ENCODE results near the gene GNG8. TPM values are rescaled to one million over a fixed set of nuclear protein-coding genes. Genes with fewer than 3 reads are reported as not detected.

The GNG8 gene
- total and polyA plus RNA-seq, 10 donors: not detected

- no peak for DNase-seq
- WGBS, 5 donors: 22 to 37% (median 32%) methylated on average over 15 to 63 of the region's 63 CpGs
- intact Hi-C loops (cut with DNase I; ENCODE audit: low total_unique reads): no loop called here
- Histone ChIP-seq H3K36me3 (peaks cover 0 to 13% (median 0%) of the 10 kb centered on the region in 6 donors), H3K9me3 (peaks cover 0 to 26% (median 14%) of the 10 kb centered on the region in 8 donors), H3K27ac (no peak overlapping the region), H3K27me3 (replicated peaks in 1 of 7) (peaks cover 0 to 81% (median 31%) of the 10 kb centered on the region in 7 donors), H3K4me1 (peaks cover 0 to 12% (median 4%) of the 10 kb centered on the region in 6 donors), H3K4me3 (peak overlapping the region in 1 of 8 donors; percentile 13)
- TF ChIP-seq POLR2AphosphoS5 (IDR thresholded peaks at IDR 0.05): no peak
- TF ChIP-seq, protein P1, sequence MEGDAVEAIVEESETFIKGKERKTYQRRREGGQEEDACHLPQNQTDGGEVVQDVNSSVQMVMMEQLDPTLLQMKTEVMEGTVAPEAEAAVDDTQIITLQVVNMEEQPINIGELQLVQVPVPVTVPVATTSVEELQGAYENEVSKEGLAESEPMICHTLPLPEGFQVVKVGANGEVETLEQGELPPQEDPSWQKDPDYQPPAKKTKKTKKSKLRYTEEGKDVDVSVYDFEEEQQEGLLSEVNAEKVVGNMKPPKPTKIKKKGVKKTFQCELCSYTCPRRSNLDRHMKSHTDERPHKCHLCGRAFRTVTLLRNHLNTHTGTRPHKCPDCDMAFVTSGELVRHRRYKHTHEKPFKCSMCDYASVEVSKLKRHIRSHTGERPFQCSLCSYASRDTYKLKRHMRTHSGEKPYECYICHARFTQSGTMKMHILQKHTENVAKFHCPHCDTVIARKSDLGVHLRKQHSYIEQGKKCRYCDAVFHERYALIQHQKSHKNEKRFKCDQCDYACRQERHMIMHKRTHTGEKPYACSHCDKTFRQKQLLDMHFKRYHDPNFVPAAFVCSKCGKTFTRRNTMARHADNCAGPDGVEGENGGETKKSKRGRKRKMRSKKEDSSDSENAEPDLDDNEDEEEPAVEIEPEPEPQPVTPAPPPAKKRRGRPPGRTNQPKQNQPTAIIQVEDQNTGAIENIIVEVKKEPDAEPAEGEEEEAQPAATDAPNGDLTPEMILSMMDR (IDR thresholded peaks at IDR 0.05 in 8 of 11, conservative IDR thresholded peaks at IDR 0.05 in 3 of 11): no peak
- no peak for TF ChIP-seq POLR2A (IDR thresholded peaks at IDR 0.05)
Observed at GRCh38 chr19:46648060-46648960, 12.3 kb upstream of the GNG8 start.

GRCh38 chr19:46646402-46646801 lies 10.4 kb upstream of the GNG8 start:
- H3K4me1 ChIP-seq: peaks cover 0 to 12% (median 4%) of the 10 kb centered on the region in 6 donors

GRCh38 chr19:46644720-46645119 lies 8.7 kb upstream of the GNG8 start:
- peaks cover 0 to 69% (median 31%) of the 10 kb centered on the region in 7 donors for H3K27me3 ChIP-seq (replicated peaks in 1 of 7)
- TF ChIP-seq POLR2AphosphoS5 (IDR thresholded peaks at IDR 0.05) (no peak), POLR2A (IDR thresholded peaks at IDR 0.05) (no peak)
- TF ChIP-seq, protein P1 (IDR thresholded peaks at IDR 0.05 in 8 of 11, conservative IDR thresholded peaks at IDR 0.05 in 3 of 11): no peak
- peak overlapping the region in 2 of 8 donors; percentile 9 to 14 for H3K27ac ChIP-seq
- intact Hi-C loops (cut with DNase I; ENCODE audit: low total_unique reads): no loop called here
- H3K4me1 ChIP-seq: peaks cover 2 to 24% (median 9%) of the 10 kb centered on the region in 6 donors
- WGBS, 5 donors: 63 to 80% (median 67%) methylated on average over 3 of the region's 3 CpGs
- H3K4me3 ChIP-seq: no peak overlapping the region
- H3K36me3 ChIP-seq: peaks cover 0 to 13% (median 0%) of the 10 kb centered on the region in 6 donors
- peaks cover 0 to 26% (median 14%) of the 10 kb centered on the region in 8 donors for H3K9me3 ChIP-seq
- no peak for DNase-seq

More at GRCh38 chr19:46646402-46646801, 10.4 kb upstream of the GNG8 start:
- intact Hi-C loops (cut with DNase I; ENCODE audit: low total_unique reads): no loop called here
- H3K4me3 ChIP-seq: no peak overlapping the region
- no peak for DNase-seq
- WGBS, 5 donors: 68 to 85% (median 76%) methylated on average over 3 of the region's 3 CpGs
- H3K36me3 ChIP-seq: peaks cover 0 to 13% (median 0%) of the 10 kb centered on the region in 6 donors
- TF ChIP-seq, protein P1 (IDR thresholded peaks at IDR 0.05 in 8 of 11, conservative IDR thresholded peaks at IDR 0.05 in 3 of 11): no peak
- TF ChIP-seq POLR2A (IDR thresholded peaks at IDR 0.05) (no peak), POLR2AphosphoS5 (IDR thresholded peaks at IDR 0.05) (no peak)
- peaks cover 0 to 26% (median 14%) of the 10 kb centered on the region in 8 donors for H3K9me3 ChIP-seq
- peaks cover 0 to 69% (median 31%) of the 10 kb centered on the region in 7 donors for H3K27me3 ChIP-seq (replicated peaks in 1 of 7)
- H3K27ac ChIP-seq: no peak overlapping the region

- no peak for DNase-seq
- 72 to 83% (median 74%) methylated on average over 2 of the region's 2 CpGs for WGBS, 5 donors
- intact Hi-C loops (cut with DNase I; ENCODE audit: low total_unique reads): no loop called here
- H3K36me3 ChIP-seq: no peaks in the 10 kb centered on the region
- H3K4me1 ChIP-seq: peaks cover 17 to 41% (median 28%) of the 10 kb centered on the region in 6 donors
- H3K27me3 ChIP-seq (replicated peaks in 1 of 7): peaks cover 0 to 64% (median 14%) of the 10 kb centered on the region in 7 donors
- no peak overlapping the region for H3K4me3 ChIP-seq
- H3K9me3 ChIP-seq: no peaks in the 10 kb centered on the region
- no peak overlapping the region for H3K27ac ChIP-seq
- TF ChIP-seq POLR2AphosphoS5 (IDR thresholded peaks at IDR 0.05) (no peak), POLR2A (IDR thresholded peaks at IDR 0.05) (no peak)
- TF ChIP-seq, protein P1 (IDR thresholded peaks at IDR 0.05 in 8 of 11, conservative IDR thresholded peaks at IDR 0.05 in 3 of 11): no peak
Observed at GRCh38 chr19:46640656-46641055, 4.7 kb upstream of the GNG8 start.

Measured in spleen (tissue), 11 donors.